H9 (cell line): ENCODE measurements around the gene HTRA3. TPM values are rescaled to one million over a fixed set of nuclear protein-coding genes. Genes with fewer than 3 reads are reported as not detected.

ENCODE experiments used
- DNase-seq: peaks from one replicate; pipeline ENCODE4 v3.0.0-alpha.2; 2017
- H2AFZ ChIP-seq: one replicate; pipeline ENCODE4 v1.6.1; 2013; ENCODE audit warnings: mild to moderate bottlenecking, low read length, control low read depth, moderate library complexity
- H2AK5ac ChIP-seq: 2 replicates; pipeline ENCODE4 v1.6.1; 2013; ENCODE audit warnings: low read length, control low read depth, mixed read lengths; ENCODE audit not compliant: insufficient read length
- H2BK120ac ChIP-seq: one replicate; pipeline ENCODE4 v1.6.1; 2013; ENCODE audit warnings: low read depth, mild to moderate bottlenecking, low read length, control low read depth, inconsistent platforms; ENCODE audit not compliant: poor library complexity, severe bottlenecking
- H2BK12ac ChIP-seq: 2 replicates; pipeline ENCODE4 v1.6.1; 2013; ENCODE audit warnings: low read length, control low read depth, mixed read lengths, low read depth; ENCODE audit not compliant: insufficient read length
- H2BK15ac ChIP-seq: 2 replicates; pipeline ENCODE4 v1.6.1; 2013; ENCODE audit warnings: low read depth, low read length, control low read depth
- H2BK20ac ChIP-seq: one replicate; pipeline ENCODE4 v1.6.1; 2013; ENCODE audit warnings: low read depth, mild to moderate bottlenecking, low read length, control low read depth, inconsistent platforms; ENCODE audit not compliant: poor library complexity, severe bottlenecking
- H2BK5ac ChIP-seq: 2 replicates; pipeline ENCODE4 v1.6.1; 2013; ENCODE audit warnings: low read length, control low read depth, mixed read lengths; ENCODE audit not compliant: insufficient read length
- H3K14ac ChIP-seq: 2 replicates; pipeline ENCODE4 v1.6.1; 2013; ENCODE audit warnings: low read length, control low read depth; ENCODE audit not compliant: insufficient read depth
- H3K18ac ChIP-seq: 2 replicates; pipeline ENCODE4 v1.6.1; 2013; ENCODE audit warnings: low read depth, mild to moderate bottlenecking, mixed read lengths, low read length, control low read depth; ENCODE audit not compliant: insufficient read length
- H3K23ac ChIP-seq: 2 replicates; pipeline ENCODE4 v1.6.1; 2013; ENCODE audit warnings: low read length, control low read depth, mixed read lengths, low read depth; ENCODE audit not compliant: insufficient read length
- H3K23me2 ChIP-seq: 2 replicates; pipeline ENCODE4 v1.6.1; 2013; ENCODE audit warnings: low read depth, mild to moderate bottlenecking, mixed read lengths, low read length, control low read depth; ENCODE audit not compliant: insufficient read length, poor library complexity, severe bottlenecking
- H3K27ac ChIP-seq: 2 replicates; pipeline ENCODE4 v1.5.1; 2013; ENCODE audit warnings: low read length, control low read depth, mixed read lengths, low read depth; ENCODE audit not compliant: insufficient read length
- H3K27me3 ChIP-seq: 2 replicates; pipeline ENCODE4 v1.6.1; 2013; ENCODE audit warnings: low read length, control low read depth, inconsistent platforms; ENCODE audit not compliant: insufficient read depth
- H3K4ac ChIP-seq: 2 replicates; pipeline ENCODE4 v1.6.1; 2013; ENCODE audit warnings: low read depth, mild to moderate bottlenecking, control low read depth, inconsistent platforms, low read length, moderate library complexity
- H3K4me1 ChIP-seq: 2 replicates; pipeline ENCODE4 v1.6.1; 2013; ENCODE audit warnings: low read length, control low read depth, inconsistent platforms; ENCODE audit not compliant: insufficient read depth
- H3K4me2 ChIP-seq: 2 replicates; pipeline ENCODE4 v1.6.1; 2013; ENCODE audit warnings: low read length, control low read depth, mixed read lengths; ENCODE audit not compliant: insufficient read length, insufficient read depth
- H3K56ac ChIP-seq: 2 replicates; pipeline ENCODE4 v1.6.1; 2013; ENCODE audit warnings: low read depth, mild to moderate bottlenecking, mixed read lengths, low read length, control low read depth; ENCODE audit not compliant: insufficient read length
- H3K79me1 ChIP-seq: 2 replicates; pipeline ENCODE4 v1.6.1; 2013; ENCODE audit warnings: low read depth, mild to moderate bottlenecking, moderate library complexity, low read length, control low read depth, inconsistent platforms; ENCODE audit not compliant: insufficient read depth, poor library complexity, severe bottlenecking
- H3K79me2 ChIP-seq: 2 replicates; pipeline ENCODE4 v1.6.1; 2013; ENCODE audit warnings: low read length, control low read depth, inconsistent platforms; ENCODE audit not compliant: insufficient read depth
- H3K9ac ChIP-seq: 2 replicates; pipeline ENCODE4 v1.6.1; 2013; ENCODE audit warnings: low read length, control low read depth, mixed read lengths; ENCODE audit not compliant: insufficient read length; ENCODE audit errors: extremely low read depth
- H3K9me3 ChIP-seq: one replicate; pipeline ENCODE4 v1.6.1; 2013; ENCODE audit warnings: low read depth, low read length, inconsistent platforms; ENCODE audit not compliant: control insufficient read depth
- H3T11ph ChIP-seq: one replicate; pipeline ENCODE4 v1.6.1; 2013; ENCODE audit warnings: mild to moderate bottlenecking, low read length, control low read depth, inconsistent platforms
- H4K20me1 ChIP-seq: one replicate; pipeline ENCODE4 v1.6.1; 2013; ENCODE audit not compliant: control insufficient read depth, insufficient read length, insufficient read depth
- H4K5ac ChIP-seq: 2 replicates; pipeline ENCODE4 v1.6.1; 2013; ENCODE audit warnings: low read depth, mild to moderate bottlenecking, mixed read lengths, low read length, control low read depth; ENCODE audit not compliant: insufficient read length
- H4K8ac ChIP-seq: replicated peaks from 2 replicates; pipeline ENCODE4 v1.6.1; 2013; ENCODE audit warnings: low read length, control low read depth, mixed read lengths, low read depth; ENCODE audit not compliant: insufficient read length
- H4K91ac ChIP-seq: 2 replicates; pipeline ENCODE4 v1.6.1; 2013; ENCODE audit warnings: low read depth, mild to moderate bottlenecking, moderate library complexity, mixed read lengths, low read length, control low read depth; ENCODE audit not compliant: insufficient read length
- H3K27ac Mint-ChIP-seq, 3 experiments: 2 replicates in 2 of 3; 3 replicates in 1 of 3; pipeline ENCODE4 v1.8.0; 2020 to 2021; ENCODE audit warnings: mixed read lengths in 3 of 3, mild to moderate bottlenecking in 1 of 3, moderate library complexity in 1 of 3
- H3K27me3 Mint-ChIP-seq: 2 replicates; pipeline ENCODE4 v1.8.0; 2021; ENCODE audit warnings: low read depth, mild to moderate bottlenecking, moderate library complexity, mixed read lengths
- H3K36me3 Mint-ChIP-seq, 3 experiments: 2 replicates in 2 of 3; 3 replicates in 1 of 3; pipeline ENCODE4 v1.8.0; 2020 to 2021; ENCODE audit warnings: low read depth in 3 of 3, mixed read lengths in 3 of 3; ENCODE audit not compliant: insufficient read depth in 1 of 3
- H3K4me1 Mint-ChIP-seq, 2 experiments: 2 replicates each; pipeline ENCODE4 v1.8.0; 2020; ENCODE audit warnings: mixed read lengths in 2 of 2
- H3K4me3 Mint-ChIP-seq, 2 experiments: 2 replicates in 1 of 2; 3 replicates in 1 of 2; pipeline ENCODE4 v1.8.0; 2020 to 2021; ENCODE audit warnings: mild to moderate bottlenecking in 2 of 2, mixed read lengths in 2 of 2, moderate library complexity in 1 of 2
- H3K9me3 Mint-ChIP-seq, 2 experiments: 2 replicates in 1 of 2; 3 replicates in 1 of 2; pipeline ENCODE4 v1.8.0; 2020; ENCODE audit warnings: mild to moderate bottlenecking in 2 of 2, mixed read lengths in 2 of 2, moderate library complexity in 1 of 2
- WGBS: extraction: QIAGEN DNeasy Blood & Tissue Kit; methylation state at CpG from one replicate; pipeline ENCODE4 v1.1.7; 2013; ENCODE audit warnings: missing lambda C conversion rate, low lambda C conversion rate, mixed read lengths; ENCODE audit not compliant: insufficient read length; ENCODE audit errors: extremely low coverage; 5-methylcytosine and 5-hydroxymethylcytosine counted together
- total RNA-seq: library from RNA; stranded (reverse); gene quantifications from 2 replicates; pipeline ENCODE4 v1.2.1, GENCODE V29; 2021
- TF ChIP-seq, protein P1 (sequence below): fragments of 200-600 bp; sonication (generic); conservative IDR thresholded peaks from 3 replicates; pipeline ENCODE4 v1.8.0; 2021; ENCODE audit warnings: antibody characterized with exemption, mild to moderate bottlenecking

Gene HTRA3
- total RNA-seq, 1 experiment from 2014 or later: 3.0 TPM

DNA sequence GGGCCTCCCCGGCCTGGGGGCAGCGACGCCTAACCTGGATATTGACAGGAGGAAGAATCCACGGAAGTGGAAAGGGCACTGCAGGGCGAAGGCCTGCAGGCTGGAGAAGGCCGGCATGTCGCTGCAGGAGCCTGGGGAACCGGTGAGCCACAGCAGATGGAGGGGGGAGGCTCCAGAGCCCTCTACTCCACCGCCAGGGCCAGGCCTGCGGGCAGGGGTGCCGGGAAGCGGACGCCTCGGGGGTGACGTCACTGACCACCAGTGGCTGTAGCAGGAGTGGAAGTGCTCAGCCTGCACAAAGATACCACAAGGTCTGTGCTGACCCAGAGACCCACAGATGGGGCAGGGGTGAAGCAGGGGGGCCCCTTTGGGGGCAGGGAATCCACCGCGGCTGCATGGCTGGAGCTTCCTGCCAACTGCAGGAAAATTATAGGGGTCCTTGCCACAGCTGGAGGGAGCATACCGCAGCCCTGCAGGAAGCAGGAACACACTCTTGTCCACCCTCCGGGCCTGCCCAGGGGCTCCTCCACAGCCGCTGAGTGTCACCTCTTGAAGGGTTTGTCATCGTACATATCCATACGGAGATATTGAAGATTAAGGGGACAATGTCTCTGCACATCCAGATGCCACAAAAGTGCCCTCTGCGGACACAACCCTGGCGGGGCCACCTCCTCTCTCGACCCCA lies 7.6 kb upstream of the HTRA3 start:
- no peaks in the 10 kb centered on the region; a peak in 1 of 5 replicates for H3K9me3 Mint-ChIP-seq
- Histone ChIP-seq H4K20me1 (no peaks in the 10 kb centered on the region), H2BK5ac (no peak overlapping the region), H3K23me2 (no peaks in the 10 kb centered on the region), H3K56ac (no peak overlapping the region), H3K23ac (no peak overlapping the region), H3K4me1 (no peaks in the 10 kb centered on the region), H3K14ac (no peak overlapping the region), H3K27ac (no peak overlapping the region), H3K4me2 (no peak overlapping the region), H4K5ac (no peak overlapping the region), H3T11ph (no peak overlapping the region), H3K9me3 (no peaks in the 10 kb centered on the region), H4K91ac (no peak overlapping the region), H2BK12ac (no peak overlapping the region), H3K79me1 (no peaks in the 10 kb centered on the region), H4K8ac (no peak overlapping the region), H2BK20ac (no peak overlapping the region), H2BK120ac (no peak overlapping the region), H3K79me2 (no peaks in the 10 kb centered on the region), H3K9ac (no peak overlapping the region), H3K18ac (no peak overlapping the region), H2AK5ac (no peak overlapping the region), H3K27me3 (no peaks in the 10 kb centered on the region), H2BK15ac (no peak overlapping the region), H3K4ac (no peak overlapping the region), H2AFZ (no peak overlapping the region)
- no peaks in the 10 kb centered on the region for H3K36me3 Mint-ChIP-seq
- H3K27me3 Mint-ChIP-seq: peaks cover 5% of the 10 kb centered on the region
- H3K27ac Mint-ChIP-seq: no peak overlapping the region
- WGBS: no CpG with 5 or more reads among the region's 25 CpGs
- no peak overlapping the region for H3K4me3 Mint-ChIP-seq
- no peak for DNase-seq
- TF ChIP-seq, protein P1, sequence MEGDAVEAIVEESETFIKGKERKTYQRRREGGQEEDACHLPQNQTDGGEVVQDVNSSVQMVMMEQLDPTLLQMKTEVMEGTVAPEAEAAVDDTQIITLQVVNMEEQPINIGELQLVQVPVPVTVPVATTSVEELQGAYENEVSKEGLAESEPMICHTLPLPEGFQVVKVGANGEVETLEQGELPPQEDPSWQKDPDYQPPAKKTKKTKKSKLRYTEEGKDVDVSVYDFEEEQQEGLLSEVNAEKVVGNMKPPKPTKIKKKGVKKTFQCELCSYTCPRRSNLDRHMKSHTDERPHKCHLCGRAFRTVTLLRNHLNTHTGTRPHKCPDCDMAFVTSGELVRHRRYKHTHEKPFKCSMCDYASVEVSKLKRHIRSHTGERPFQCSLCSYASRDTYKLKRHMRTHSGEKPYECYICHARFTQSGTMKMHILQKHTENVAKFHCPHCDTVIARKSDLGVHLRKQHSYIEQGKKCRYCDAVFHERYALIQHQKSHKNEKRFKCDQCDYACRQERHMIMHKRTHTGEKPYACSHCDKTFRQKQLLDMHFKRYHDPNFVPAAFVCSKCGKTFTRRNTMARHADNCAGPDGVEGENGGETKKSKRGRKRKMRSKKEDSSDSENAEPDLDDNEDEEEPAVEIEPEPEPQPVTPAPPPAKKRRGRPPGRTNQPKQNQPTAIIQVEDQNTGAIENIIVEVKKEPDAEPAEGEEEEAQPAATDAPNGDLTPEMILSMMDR: no peak
- peaks cover 0 to 16% of the 10 kb centered on the region in 2 experiments; a peak in 2 of 4 replicates for H3K4me1 Mint-ChIP-seq
